Astrocyte of the spinal cord (primary cell): Measurements from ENCODE around the gene FHIT.

Experiments used
- DNase-seq: peaks from one replicate; pipeline ENCODE4 v3.0.0; 2011; ENCODE audit warnings: low read depth, low spot score
- H3K4me3 ChIP-seq: 2 replicates; pipeline ENCODE4 v1.5.1; 2011; ENCODE audit warnings: low read depth, mild to moderate bottlenecking, low read length, moderate library complexity
- in situ Hi-C: cut with HindIII; loops from 2 replicates; pipeline ENCODE4 v1.10.0; 2017; ENCODE audit warnings: low sequenced_read_pairs
- TF ChIP-seq, protein P1 (sequence below): IDR thresholded peaks from 2 replicates; pipeline ENCODE4 v1.5.1; 2012; ENCODE audit warnings: low read depth, mild to moderate bottlenecking, low read length, inconsistent platforms

FHIT gene

DNA sequence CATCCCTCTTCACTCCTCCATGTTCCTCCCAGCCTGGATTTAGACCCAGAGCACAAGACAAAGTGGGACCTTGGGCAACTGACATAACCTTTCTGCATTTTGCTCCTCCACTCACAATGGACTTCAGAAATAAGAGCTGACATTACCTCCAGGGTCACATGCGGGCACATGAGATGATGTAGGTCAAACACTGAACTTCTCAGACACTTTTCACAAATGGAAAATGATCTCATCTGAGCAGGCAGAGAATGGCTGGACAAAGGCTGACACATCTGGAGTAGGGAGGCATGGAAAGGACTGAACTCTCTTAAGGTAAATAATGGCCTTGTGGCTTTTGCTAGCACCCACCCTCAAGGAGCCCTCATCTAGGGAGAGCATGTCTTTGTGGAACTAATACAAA lies 1352.2 kb downstream of the FHIT start:
- in situ Hi-C loops: no loop called here
- no peak overlapping the region for H3K4me3 ChIP-seq
- TF ChIP-seq, protein P1, sequence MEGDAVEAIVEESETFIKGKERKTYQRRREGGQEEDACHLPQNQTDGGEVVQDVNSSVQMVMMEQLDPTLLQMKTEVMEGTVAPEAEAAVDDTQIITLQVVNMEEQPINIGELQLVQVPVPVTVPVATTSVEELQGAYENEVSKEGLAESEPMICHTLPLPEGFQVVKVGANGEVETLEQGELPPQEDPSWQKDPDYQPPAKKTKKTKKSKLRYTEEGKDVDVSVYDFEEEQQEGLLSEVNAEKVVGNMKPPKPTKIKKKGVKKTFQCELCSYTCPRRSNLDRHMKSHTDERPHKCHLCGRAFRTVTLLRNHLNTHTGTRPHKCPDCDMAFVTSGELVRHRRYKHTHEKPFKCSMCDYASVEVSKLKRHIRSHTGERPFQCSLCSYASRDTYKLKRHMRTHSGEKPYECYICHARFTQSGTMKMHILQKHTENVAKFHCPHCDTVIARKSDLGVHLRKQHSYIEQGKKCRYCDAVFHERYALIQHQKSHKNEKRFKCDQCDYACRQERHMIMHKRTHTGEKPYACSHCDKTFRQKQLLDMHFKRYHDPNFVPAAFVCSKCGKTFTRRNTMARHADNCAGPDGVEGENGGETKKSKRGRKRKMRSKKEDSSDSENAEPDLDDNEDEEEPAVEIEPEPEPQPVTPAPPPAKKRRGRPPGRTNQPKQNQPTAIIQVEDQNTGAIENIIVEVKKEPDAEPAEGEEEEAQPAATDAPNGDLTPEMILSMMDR: no peak
- no peak for DNase-seq

DNA sequence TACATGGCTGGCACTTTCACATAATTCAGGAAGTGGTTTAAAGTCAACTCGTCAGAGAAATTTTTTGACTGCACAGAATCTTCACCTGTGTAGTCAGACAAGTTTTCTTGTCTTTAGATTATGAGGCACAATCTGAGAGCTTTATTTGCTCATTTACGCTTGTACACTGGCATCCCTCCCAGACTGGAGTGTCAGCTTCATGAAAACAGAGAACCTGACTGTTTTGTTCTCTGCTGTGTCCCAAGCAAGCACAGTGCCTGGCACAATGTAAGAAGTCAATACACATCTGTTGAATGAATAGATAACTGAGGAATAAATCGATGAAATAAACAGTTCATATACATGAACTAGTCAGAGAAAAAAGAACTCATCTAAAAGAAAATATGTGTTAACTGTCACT lies 1355.3 kb downstream of the FHIT start:
- in situ Hi-C loops: no loop called here
- TF ChIP-seq, protein P1: no peak
- no peak overlapping the region for H3K4me3 ChIP-seq
- DNase-seq: no peak

DNA sequence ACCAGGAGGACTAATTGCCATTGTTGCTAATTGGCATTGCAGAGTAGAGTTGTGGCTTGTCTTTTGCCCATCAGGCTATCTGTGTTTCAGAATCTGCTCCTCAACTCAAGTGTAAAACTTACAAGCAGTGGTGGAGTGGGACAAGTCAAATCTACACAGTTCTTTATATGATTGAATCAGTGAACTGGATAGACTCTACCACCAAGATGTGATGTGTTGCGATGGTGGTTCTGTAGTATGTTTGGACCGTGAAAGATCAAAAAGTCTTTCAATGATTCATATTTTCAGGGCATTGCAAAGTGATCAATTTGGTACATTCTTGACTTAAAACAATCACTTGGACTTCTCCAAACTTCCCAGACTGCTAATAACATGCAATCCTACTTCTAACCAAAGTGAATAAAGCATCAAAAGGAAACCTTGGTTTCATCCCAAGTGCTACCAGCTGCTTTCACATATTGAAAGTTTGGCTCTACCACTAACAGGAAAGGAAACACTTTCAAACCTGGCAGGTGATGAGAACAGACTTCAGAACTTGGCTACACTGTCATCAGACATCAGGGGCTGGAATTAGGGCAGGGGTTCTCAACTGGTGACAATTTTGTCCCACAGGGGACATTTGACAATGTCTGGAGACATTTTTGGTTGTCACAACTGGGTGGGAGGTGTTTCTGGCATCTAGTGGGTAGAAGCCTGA lies 1356.7 kb downstream of the FHIT start:
- H3K4me3 ChIP-seq: no peak overlapping the region
- TF ChIP-seq, protein P1: no peak
- DNase-seq: no peak
- in situ Hi-C loops: no loop called here

DNA sequence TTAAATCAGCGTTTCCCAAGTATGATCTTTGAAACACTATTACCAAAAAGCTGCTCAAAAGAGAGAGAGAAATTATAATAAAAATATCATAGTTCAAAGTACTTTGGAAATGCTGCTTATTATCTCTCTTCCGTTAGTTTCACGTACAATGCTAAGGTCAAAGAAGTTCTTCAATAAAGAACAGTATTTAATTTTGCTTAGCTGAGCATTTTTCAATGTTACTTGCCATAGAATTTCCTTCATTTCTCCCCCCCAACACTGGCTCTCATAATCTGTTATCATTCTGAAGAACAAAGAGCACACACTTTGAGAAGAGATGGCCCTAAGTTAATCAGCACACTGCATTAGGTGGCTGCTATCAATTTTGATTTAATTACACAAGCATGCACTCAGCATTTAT lies 1360.6 kb downstream of the FHIT start:
- TF ChIP-seq, protein P1: no peak
- in situ Hi-C loops: no loop called here
- no peak for DNase-seq
- no peak overlapping the region for H3K4me3 ChIP-seq

DNA sequence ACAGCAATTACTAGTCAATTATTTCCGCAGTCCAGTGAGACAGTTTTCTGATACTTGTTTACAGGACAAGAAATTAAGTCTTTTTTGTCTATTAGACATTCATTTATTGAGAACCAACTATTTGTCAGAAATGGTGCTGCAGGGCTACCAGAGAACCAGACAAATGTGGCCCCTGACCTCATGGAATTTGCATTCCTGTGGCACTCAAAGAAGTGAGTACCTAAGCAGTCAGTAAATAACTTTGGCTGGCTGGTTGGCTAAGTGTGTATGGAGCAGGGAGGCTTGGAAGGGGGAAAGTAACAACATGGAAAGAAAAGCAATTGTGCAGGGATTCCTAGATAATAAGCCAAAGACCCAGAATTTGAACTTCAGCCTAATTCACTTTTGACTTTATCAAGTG lies 1364.5 kb downstream of the FHIT start:
- no peak for DNase-seq
- TF ChIP-seq, protein P1: no peak
- in situ Hi-C loops: no loop called here
- no peak overlapping the region for H3K4me3 ChIP-seq

DNA sequence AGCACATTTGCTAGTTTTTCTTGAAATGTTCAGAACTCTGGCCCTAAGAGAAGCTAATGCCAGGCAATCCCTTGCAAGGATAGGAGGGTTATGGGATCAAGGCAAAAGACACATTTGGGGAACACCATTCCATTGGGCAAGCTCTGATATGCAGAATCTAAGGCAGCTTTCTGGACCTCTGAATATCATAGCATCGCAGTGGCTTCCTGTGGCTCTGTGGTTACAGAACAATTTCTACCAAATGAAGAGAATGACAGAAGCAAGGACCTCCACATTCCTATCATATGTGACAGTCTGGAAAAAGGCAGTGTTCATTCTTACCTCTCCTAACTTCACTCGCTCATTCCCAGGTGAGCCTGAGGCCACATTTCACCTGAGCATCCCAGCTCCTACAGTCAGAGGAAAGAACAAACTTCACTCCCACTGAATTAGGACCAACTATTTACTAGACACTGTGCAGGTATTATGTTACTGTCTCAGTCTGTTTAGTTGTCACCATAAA lies 1365.3 kb downstream of the FHIT start:
- no peak for DNase-seq
- in situ Hi-C loops: no loop called here
- TF ChIP-seq, protein P1: no peak
- no peak overlapping the region for H3K4me3 ChIP-seq
